GM12878 (cell line): Measurements from ENCODE around the gene LRIT3. TPM values are rescaled to one million over a fixed set of nuclear protein-coding genes. Genes with fewer than 3 reads are reported as not detected.

Source experiments
- ATAC-seq: fragments of 200-7000 bp; cut with Tn5 transposase; 3 replicates; pipeline ENCODE4 v1.9.1; 2020; ENCODE audit warnings: mild to moderate bottlenecking, moderate library complexity
- BruUV-seq: library from RNA; stranded (reverse); fragments of 400-500 nt; replicated peaks from 2 replicates; lab custom pipeline; 2021; lab: Mats Ljungman, UMichigan
- CTCF ChIA-PET: fragments of 300-600 bp; sonication (Branson Sonifier 250); formaldehyde crosslinking; extraction: SDS; loops from one replicate; lab custom pipeline; 2021; ENCODE audit warnings: inconsistent platforms; lab: Yijun Ruan, JAX
- POLR2A ChIA-PET: fragments of 350-600 bp; formaldehyde crosslinking; extraction: SDS; loops from one replicate; lab custom pipeline; 2021; ENCODE audit warnings: inconsistent platforms; lab: Charles Lee
- RAD21 ChIA-PET: fragments of 300-600 bp; sonication (Branson Sonifier 250); formaldehyde crosslinking; loops from one replicate; lab custom pipeline; 2023; ENCODE audit warnings: antibody characterized with exemption; ENCODE audit not compliant: unreplicated experiment; lab: Charles Lee
- SMC1A ChIA-PET: fragments of 300-600 bp; sonication (Branson Sonifier 250); formaldehyde crosslinking; loops from one replicate; lab custom pipeline; 2023; ENCODE audit not compliant: unreplicated experiment, uncharacterized antibody; lab: Charles Lee
- DNase-seq: peaks from one replicate; pipeline ENCODE4 v3.0.0-alpha.2; 2011; ENCODE audit warnings: low read depth, low spot score
- FAIRE-seq: peaks from 3 replicates; lab custom pipeline; 2011; peaks lifted over from hg19 to GRCh38; lab: Jason Lieb, UNC
- H2AFZ ChIP-seq: 2 replicates; pipeline ENCODE4 v1.6.0; 2011; ENCODE audit warnings: low read depth, low read length, control low read depth; ENCODE audit not compliant: control insufficient read depth
- H3K27ac ChIP-seq: 2 replicates; pipeline ENCODE4 v1.5.1; 2011; ENCODE audit warnings: control low read depth; ENCODE audit not compliant: control insufficient read depth, insufficient read depth
- H3K27me3 ChIP-seq, 2 experiments: replicated peaks in 1 of 2; 2 replicates each; pipeline versions ENCODE4 v1.6.0 to v1.6.1; 2011; ENCODE audit warnings: low read length in 1 of 2; ENCODE audit not compliant: control insufficient read depth in 2 of 2, insufficient read depth in 2 of 2
- H3K36me3 ChIP-seq, 2 experiments: 2 replicates each; pipeline ENCODE4 v1.5.1; 2011; ENCODE audit warnings: low read length in 1 of 2; ENCODE audit not compliant: control insufficient read depth in 2 of 2, insufficient read depth in 2 of 2
- H3K4me1 ChIP-seq: 2 replicates; pipeline ENCODE4 v1.6.1; 2011; ENCODE audit warnings: mild to moderate bottlenecking, low read length, moderate library complexity, mixed read lengths; ENCODE audit not compliant: control insufficient read depth, insufficient read depth
- H3K4me2 ChIP-seq: 2 replicates; pipeline ENCODE4 v1.6.0; 2011; ENCODE audit warnings: control low read depth; ENCODE audit not compliant: control insufficient read depth, insufficient read depth
- H3K4me3 ChIP-seq: fragments of 200-600 bp; sonication (generic); 2 replicates; pipeline ENCODE4 v1.5.1; 2016
- H3K79me2 ChIP-seq: 2 replicates; pipeline ENCODE4 v1.6.0; 2011; ENCODE audit warnings: low read length; ENCODE audit not compliant: control insufficient read depth, insufficient read depth
- H3K9ac ChIP-seq: 2 replicates; pipeline ENCODE4 v1.8.0; 2011; ENCODE audit warnings: low read length, control low read depth, mixed read lengths; ENCODE audit not compliant: control insufficient read depth, insufficient read depth
- H3K9me3 ChIP-seq: replicated peaks from 3 replicates; pipeline ENCODE4 v1.5.1; 2011; ENCODE audit warnings: mild to moderate bottlenecking, low read length; ENCODE audit not compliant: control insufficient read depth, insufficient read depth
- H4K20me1 ChIP-seq: 2 replicates; pipeline ENCODE4 v1.6.0; 2011; ENCODE audit not compliant: control insufficient read depth, insufficient read depth
- BCLAF1 ChIP-seq: fragments of 450-650 bp; IDR thresholded peaks from 2 replicates; pipeline ENCODE4 v1.6.1; 2017; ENCODE audit warnings: antibody characterized with exemption, mild to moderate bottlenecking, moderate library complexity
- CUX1 ChIP-seq: IDR thresholded peaks from 2 replicates; pipeline ENCODE4 v1.6.1; 2012; ENCODE audit warnings: improper control_type of control experiment, low read depth, low read length; ENCODE audit not compliant: insufficient replicate concordance
- E2F4 ChIP-seq: IDR thresholded peaks from 2 replicates; pipeline ENCODE4 v1.6.1; 2012; ENCODE audit warnings: low read depth, low read length, improper control_type of control experiment
- IKZF1 ChIP-seq: fragments of 450-650 bp; conservative IDR thresholded peaks from 2 replicates; pipeline ENCODE4 v1.6.1; 2017; ENCODE audit warnings: antibody characterized with exemption, mild to moderate bottlenecking
- MEF2A ChIP-seq: IDR thresholded peaks from 2 replicates; pipeline ENCODE4 v1.6.1; 2011; ENCODE audit warnings: low read depth, mild to moderate bottlenecking, low read length, moderate library complexity; ENCODE audit not compliant: insufficient read depth
- RAD21 ChIP-seq: IDR thresholded peaks from 2 replicates; pipeline ENCODE4 v1.6.1; 2011; ENCODE audit warnings: mild to moderate bottlenecking, low read depth, low read length, moderate library complexity; ENCODE audit not compliant: insufficient read depth
- SKIL ChIP-seq: fragments of 450-650 bp; IDR thresholded peaks from 2 replicates; pipeline ENCODE4 v1.6.1; 2017; ENCODE audit warnings: mild to moderate bottlenecking, low read depth, inconsistent platforms; ENCODE audit not compliant: poor library complexity, severe bottlenecking
- SMAD1 ChIP-seq: fragments of 450-650 bp; IDR thresholded peaks from 2 replicates; pipeline ENCODE4 v1.6.1; 2018; ENCODE audit warnings: mild to moderate bottlenecking, low read depth; ENCODE audit not compliant: partially characterized antibody
- SMAD5 ChIP-seq: IDR thresholded peaks from 2 replicates; pipeline ENCODE4 v1.6.1; 2016; ENCODE audit warnings: antibody characterized with exemption, low read depth
- WRNIP1 ChIP-seq: IDR thresholded peaks from 2 replicates; pipeline ENCODE4 v1.6.1; 2011; ENCODE audit warnings: low read depth, low read length, improper control_type of control experiment, borderline replicate concordance
- WGBS: methylation state at CpG from one replicate; pipeline ENCODE4 v1.1.6; 2016; ENCODE audit warnings: low lambda C conversion rate; ENCODE audit not compliant: insufficient replicate concordance, insufficient coverage; ENCODE audit errors: missing lambda C conversion rate; 5-methylcytosine and 5-hydroxymethylcytosine counted together
- in situ Hi-C: fragments of 300-500 bp; cut with MboI; formaldehyde crosslinking; loops from 9 replicates; pipeline ENCODE4 v1.14.3; 2018; ENCODE audit warnings: mixed read lengths
- intact Hi-C: fragments of 100-400 bp; cut with micrococcal nuclease; formaldehyde crosslinking; loops from one replicate; pipeline ENCODE4 v1.14.2; 2022; ENCODE audit not compliant: unreplicated experiment
- polyA plus RNA-seq, 11 experiments: library from polyadenylated mRNA; depleted of rRNA in 4 of 11; unstranded in 6 of 11; stranded (reverse) in 5 of 11; fragments of >200 nt; fragmentation: Nextera tagmentation in 4 of 11; fragmentation: Illumina TruSeq in 1 of 11; extraction: Ambion mirVana in 4 of 11; extraction: Trizol in 1 of 11; gene quantifications; 1 replicate in 1 of 11; 2 replicates in 10 of 11; pipeline versions ENCODE4 v1.2.1 to v1.2.3, GENCODE V29; 2011 to 2016; ENCODE audit warnings: inconsistent platforms in 2 of 11, missing spikeins in 2 of 11, low read depth in 1 of 11
- total RNA-seq, 4 experiments: library from RNA; depleted of rRNA in 3 of 4; stranded (reverse); fragments of >200 nt in 3 of 4; fragmentation: Illumina TruSeq in 1 of 4; extraction: Trizol in 1 of 4; gene quantifications; 2 replicates each; pipeline versions ENCODE4 v1.2.1 to v1.2.3, GENCODE V29; 2013 to 2021

Gene LRIT3
- total and polyA plus RNA-seq, 10 of the 15 experiments (the other 5 are each of a cell fraction or from before 2014, with no cell fraction given) = 0.04 to 0.20 (median 0.10) TPM; not detected in 6

DNA sequence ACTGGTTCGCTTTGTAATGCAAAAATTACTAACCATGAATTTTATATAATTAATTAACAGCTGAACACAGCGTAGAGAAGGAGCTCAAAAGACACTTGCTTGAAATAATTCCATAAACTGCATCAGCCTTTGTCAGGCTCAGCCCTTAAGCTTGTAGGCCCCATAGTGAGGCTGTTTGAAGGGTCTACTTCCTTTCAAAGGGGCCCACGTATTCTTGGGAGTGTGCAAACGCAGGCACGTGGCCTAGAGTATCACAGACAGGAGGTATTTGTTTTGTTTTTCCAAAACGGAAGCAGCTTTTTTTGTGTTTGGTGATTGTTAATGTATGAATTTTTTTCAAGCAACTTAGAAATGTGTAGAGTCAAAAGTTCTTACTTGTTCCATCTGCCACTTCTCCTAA is 39.2 kb downstream of the LRIT3 start:
- no peak overlapping the region for H2AFZ ChIP-seq
- H3K27ac ChIP-seq = no peak overlapping the region
- no peak overlapping the region for H3K4me3 ChIP-seq
- SMC1A ChIA-PET = no interaction called here
- no peak overlapping the region for H3K9ac ChIP-seq
- H4K20me1 ChIP-seq = no peaks in the 10 kb centered on the region
- no peak for DNase-seq
- RAD21 ChIA-PET = no interaction called here
- H3K79me2 ChIP-seq = no peaks in the 10 kb centered on the region
- intact Hi-C loops = no loop called here
- POLR2A ChIA-PET = no interaction called here
- no peaks in the 10 kb centered on the region; a peak in 1 of 4 replicates for H3K27me3 ChIP-seq
- in situ Hi-C loops = no loop called here
- H3K4me1 ChIP-seq = no peaks in the 10 kb centered on the region
- no peak for FAIRE-seq
- CTCF ChIA-PET = no interaction called here
- no peaks in the 10 kb centered on the region for H3K9me3 ChIP-seq
- H3K36me3 ChIP-seq = no peaks in the 10 kb centered on the region
- H3K4me2 ChIP-seq = no peak overlapping the region
- BruUV-seq = no TSS peak
- WGBS = 35% methylated on average over 6 of the region's 6 CpGs
- no peak for ATAC-seq
- TF ChIP-seq IKZF1 (no peak), SMAD5 (no peak), CUX1 (no peak), RAD21 (no peak), SKIL (no peak), SMAD1 (no peak), WRNIP1 (no peak), BCLAF1 (no peak), E2F4 (no peak), MEF2A (no peak)
